DND-41 (cell line): ENCODE results near the gene THUMPD3.

Source experiments
- EZH2 ChIP-seq: IDR thresholded peaks from 3 replicates; pipeline ENCODE4 v1.6.1; 2012; ENCODE audit warnings: borderline replicate concordance, low read depth, mild to moderate bottlenecking, moderate library complexity, low read length, inconsistent platforms; ENCODE audit not compliant: severe bottlenecking
- TF ChIP-seq, protein P1 (sequence below): IDR thresholded peaks from 2 replicates; pipeline ENCODE4 v1.5.1; 2012; ENCODE audit warnings: borderline replicate concordance, low read length, moderate library complexity, mild to moderate bottlenecking; ENCODE audit not compliant: poor library complexity, severe bottlenecking; ENCODE audit errors: extremely low read depth

DNA sequence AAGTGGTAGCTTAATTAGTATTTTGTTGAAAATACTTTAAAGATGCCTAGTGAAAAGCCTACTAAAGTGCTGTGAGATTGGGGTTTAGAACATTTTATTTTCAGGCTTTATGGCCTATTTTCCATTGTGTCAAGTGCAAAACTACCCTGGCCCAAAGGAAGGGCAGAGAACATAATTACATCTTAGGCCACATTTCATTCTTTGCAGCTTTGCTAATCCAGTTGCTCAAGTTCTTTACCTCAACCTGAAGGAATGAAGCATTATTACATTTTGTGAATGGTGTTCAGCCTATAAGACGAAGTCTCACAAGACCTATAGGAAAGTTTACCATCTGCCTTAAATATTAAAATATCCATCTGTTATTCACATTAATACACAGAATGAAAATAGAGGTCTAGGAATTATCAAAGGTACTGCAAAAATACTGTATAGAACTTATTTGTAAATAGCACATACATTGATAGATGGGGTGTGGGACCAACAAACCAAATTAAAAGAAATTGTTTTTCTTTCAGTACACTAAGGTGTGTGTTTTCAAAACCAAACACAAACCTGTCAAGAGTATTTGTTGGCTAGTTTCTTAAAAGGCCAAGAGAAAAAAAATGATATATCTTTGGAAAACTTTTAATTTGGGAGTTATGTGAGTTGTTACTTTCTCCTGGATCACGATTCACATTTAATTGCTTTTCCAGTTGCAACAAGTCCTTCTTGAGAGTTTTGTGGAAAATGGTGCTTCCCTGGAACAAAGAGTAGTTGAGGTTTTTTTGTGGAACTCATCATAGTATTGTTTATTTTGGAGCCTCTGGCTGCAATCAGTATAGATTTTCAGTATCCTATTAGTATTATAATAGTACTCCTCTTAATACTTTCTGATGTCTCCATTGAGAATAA is 22.6 kb downstream of the THUMPD3 start:
- TF ChIP-seq, protein P1, sequence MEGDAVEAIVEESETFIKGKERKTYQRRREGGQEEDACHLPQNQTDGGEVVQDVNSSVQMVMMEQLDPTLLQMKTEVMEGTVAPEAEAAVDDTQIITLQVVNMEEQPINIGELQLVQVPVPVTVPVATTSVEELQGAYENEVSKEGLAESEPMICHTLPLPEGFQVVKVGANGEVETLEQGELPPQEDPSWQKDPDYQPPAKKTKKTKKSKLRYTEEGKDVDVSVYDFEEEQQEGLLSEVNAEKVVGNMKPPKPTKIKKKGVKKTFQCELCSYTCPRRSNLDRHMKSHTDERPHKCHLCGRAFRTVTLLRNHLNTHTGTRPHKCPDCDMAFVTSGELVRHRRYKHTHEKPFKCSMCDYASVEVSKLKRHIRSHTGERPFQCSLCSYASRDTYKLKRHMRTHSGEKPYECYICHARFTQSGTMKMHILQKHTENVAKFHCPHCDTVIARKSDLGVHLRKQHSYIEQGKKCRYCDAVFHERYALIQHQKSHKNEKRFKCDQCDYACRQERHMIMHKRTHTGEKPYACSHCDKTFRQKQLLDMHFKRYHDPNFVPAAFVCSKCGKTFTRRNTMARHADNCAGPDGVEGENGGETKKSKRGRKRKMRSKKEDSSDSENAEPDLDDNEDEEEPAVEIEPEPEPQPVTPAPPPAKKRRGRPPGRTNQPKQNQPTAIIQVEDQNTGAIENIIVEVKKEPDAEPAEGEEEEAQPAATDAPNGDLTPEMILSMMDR = no peak
- no peak for TF ChIP-seq EZH2
